ENCODE measurements around the gene ZNF619. TPM values are rescaled to one million over a fixed set of nuclear protein-coding genes. Genes with fewer than 3 reads are reported as not detected.

Gene ZNF619
- total RNA-seq (2022; extraction: Qiagen RNA extraction; ENCODE audit: low read depth), result 1.2 to 2.5 TPM (median 2.0 TPM) in 5 replicates

DNA sequence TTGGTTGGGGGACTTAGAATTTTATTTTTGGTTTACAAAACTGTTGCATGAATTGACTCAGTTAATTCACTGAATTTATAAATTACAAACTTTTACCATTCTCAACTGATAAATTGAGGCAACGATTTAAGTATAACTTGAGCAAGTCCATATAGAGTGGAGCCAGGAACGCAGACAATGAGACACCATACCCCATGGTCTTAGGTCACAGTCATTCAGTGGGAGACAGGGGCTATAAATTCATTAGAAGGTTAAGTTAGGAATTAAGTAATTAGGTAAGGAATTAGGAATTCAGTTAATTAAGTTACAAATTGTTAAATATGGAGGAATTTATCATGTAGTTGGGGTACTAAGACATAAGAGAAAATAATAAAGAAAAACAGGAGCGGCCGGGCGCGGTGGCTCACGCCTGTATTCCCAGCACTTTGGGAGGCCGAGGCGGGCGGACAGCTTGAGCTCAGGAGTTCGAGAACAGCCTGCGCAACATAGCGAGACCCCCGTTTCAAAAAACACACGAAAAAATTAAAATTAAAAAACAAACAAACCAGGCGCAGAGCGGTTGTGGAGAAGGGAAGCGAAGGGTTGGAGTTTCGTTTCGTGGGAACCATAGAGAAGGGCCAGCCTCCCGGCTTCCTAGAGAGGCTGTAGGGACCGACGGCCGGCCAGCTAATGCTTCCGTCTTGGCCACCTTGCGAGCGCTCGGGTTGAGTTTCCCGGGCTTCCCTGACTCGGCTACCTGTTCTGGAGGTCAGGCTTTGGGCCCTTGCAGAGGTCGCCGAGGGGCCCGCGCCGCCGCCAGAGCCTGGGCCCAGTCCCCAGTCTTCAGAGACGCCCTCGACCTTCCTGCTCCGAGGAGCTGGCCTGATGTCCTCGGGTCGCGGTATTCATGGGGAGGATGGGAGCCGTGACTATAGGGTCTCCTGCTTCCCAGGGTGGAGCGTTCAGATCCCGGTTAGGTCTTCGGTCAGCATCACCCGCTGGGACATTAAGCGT lies at the start of gene ZNF619:
Gene ZNF619 (plus strand): TSS at position 645 of the 993 bp plus-strand sequence. CDS start 858 bp downstream, outside the sequence.

DNA sequence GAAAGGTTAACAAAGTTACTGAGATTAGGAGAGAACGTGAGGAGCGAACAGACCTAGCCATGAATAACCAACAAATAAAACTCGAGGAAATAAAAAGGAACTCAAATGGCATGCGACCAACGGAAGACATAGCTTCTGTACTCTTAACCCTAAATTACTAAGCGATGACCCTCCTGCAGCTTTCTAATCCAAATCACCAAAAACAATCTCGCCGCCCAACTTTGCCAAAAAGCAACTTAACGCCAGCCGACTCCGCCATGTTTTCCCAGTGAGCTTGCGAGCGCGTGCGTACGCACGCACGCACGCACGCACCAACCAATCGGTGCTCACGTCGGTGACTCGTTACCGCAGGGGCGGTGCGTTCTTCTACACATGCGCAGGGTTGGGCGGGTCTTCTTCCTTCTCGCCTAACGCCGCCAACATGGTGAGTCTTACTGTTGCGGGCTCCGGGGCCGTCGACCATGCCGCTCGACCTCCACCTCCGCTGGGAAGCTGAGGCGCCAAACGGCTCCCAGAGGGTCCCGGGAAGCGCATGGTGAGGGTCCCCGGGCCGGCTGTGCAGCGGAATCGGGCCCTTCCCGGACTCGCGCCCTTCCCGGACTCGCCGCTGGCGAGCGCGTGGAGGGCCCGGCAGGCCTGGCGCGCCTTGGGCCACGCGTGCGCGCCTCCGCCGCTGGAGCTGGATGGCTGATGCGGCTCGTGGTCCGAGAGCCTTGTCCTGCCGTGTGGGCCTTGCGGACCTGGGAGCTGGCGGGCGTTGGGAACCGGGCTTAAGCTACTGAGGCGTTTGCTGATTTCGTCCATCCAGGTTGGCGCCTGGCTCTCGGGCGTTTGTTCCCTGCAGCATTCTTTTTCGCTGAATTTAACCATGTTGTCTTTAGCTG lies 19.7 kb upstream of the ZNF619 start, which contains the start of gene RPL14:
Gene RPL14 (plus strand): TSS at position 400 of the 884 bp plus-strand sequence. CDS start 133 bp downstream, at position 533.

DNA sequence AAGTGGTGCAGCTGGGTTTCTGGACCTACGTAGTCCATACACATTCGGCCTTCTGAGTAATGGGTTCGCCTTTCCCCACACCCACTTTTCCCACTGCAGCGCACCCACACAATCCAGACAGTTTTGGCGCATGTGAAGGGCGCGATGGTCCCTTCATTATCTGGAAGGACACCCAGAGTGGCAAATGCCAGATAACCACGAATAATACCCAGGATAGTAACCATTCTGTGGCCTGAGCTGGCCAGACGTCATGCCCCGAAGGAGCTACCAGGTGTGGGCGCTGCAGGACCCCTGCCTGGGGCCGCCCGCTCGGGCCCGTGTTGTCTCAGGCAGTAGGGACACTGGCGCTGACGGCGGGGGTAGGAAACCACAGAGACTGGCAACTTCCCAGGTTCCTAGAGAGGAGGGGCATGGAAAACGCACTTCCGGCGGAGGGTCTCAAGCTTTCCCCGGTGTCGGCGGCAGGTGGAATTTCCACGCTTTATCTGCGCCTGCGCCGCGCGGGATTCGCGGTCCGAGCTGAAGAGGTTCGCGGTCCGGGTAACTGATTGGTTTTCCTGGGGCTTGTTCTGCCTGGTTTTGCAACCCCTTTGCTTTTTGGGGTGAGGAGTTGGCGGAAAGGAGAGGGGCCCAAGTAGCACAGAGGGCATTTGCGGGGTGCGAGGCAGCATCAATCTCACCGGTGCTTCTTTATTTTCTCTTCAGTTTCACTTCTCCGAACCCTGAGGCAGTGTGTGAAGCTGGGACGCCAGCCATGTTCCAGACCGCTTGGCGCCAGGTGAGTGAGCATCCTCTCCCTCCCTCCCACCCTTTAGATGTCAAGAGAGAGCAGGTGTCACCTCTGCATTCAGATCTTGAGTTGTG lies 28.9 kb downstream of the ZNF619 start, which contains the start of gene ZNF620:
Gene ZNF620 (plus strand): TSS at position 441 of the 864 bp plus-strand sequence. CDS start 314 bp downstream, at position 755.

DNA sequence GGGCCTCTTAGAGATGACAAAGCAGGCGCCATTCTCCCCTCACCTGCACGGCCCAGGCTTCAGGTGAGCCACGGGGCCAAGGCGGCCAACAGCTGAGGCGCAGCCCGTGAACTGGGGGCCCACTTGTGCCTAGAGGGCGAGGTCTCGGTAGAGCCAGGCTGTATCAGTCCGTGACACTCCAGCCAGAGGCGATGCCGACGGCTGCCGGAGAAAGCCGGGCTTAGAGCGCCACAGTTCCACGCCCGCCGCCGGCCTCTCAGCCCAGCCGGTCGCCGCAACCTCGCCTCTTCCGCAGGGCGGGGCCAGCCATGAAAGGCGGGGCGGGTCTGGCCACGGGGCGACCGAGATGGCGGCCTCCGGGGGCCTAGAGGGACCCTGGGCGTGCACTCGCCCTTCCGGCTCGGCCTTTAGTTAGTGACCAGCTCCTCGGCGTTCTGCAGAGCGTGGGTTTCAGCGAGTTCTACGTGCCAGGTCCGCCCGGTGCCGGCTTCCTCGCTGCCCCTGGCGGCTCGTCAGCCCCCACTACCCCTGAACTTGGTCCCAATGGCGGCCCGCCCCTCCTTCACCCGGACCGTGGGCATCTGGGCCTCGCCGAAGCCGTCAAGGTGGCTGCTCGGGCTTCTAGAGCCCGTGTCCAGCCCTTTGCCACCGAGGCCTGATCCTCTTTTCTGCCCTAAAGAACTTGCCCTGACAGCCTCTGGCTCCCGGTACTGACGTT lies 47.8 kb downstream of the ZNF619 start, which contains the start of gene ZNF621:
Gene ZNF621 (plus strand): TSS at position 393 of the 718 bp plus-strand sequence. CDS start 881 bp downstream, outside the sequence.

Other genes with a start within 250 kb of the ZNF619 start
- 46.7 to 67.9 TPM (median 57.7 TPM) in 5 replicates for gene EIF1B, start 167.4 kb upstream of the ZNF619 start, total RNA-seq (2022; extraction: Qiagen RNA extraction; ENCODE audit: low read depth)
- gene ENTPD3, start 89.9 kb upstream of the ZNF619 start, total RNA-seq (2022; extraction: Qiagen RNA extraction; ENCODE audit: low read depth), result 0.11 TPM in 1 of 5 replicates, not detected in the others
- gene RPL14, start 19.8 kb upstream of the ZNF619 start, total RNA-seq (2022; extraction: Qiagen RNA extraction; ENCODE audit: low read depth), result 718 to 880 TPM (median 758 TPM) in 5 replicates
- gene ZNF620, start 28.9 kb downstream of the ZNF619 start, total RNA-seq (2022; extraction: Qiagen RNA extraction; ENCODE audit: low read depth), result 1.5 to 1.8 TPM (median 1.6 TPM) in 5 replicates
- 5.2 to 7.9 TPM (median 6.5 TPM) in 5 replicates for gene ZNF621, start 47.8 kb downstream of the ZNF619 start, total RNA-seq (2022; extraction: Qiagen RNA extraction; ENCODE audit: low read depth)